ENCODE results near the gene CFAP74. TPM values are rescaled to one million over a fixed set of nuclear protein-coding genes. Genes with fewer than 3 reads are reported as not detected.
A peak's percentile ranks its signal among the peaks of the same experiment; 100 is the strongest.

The CFAP74 gene
- total RNA-seq, 4 donors from 2014 or later, result 0.35 to 1.1 (median 0.83) TPM; not detected in 1

DNA sequence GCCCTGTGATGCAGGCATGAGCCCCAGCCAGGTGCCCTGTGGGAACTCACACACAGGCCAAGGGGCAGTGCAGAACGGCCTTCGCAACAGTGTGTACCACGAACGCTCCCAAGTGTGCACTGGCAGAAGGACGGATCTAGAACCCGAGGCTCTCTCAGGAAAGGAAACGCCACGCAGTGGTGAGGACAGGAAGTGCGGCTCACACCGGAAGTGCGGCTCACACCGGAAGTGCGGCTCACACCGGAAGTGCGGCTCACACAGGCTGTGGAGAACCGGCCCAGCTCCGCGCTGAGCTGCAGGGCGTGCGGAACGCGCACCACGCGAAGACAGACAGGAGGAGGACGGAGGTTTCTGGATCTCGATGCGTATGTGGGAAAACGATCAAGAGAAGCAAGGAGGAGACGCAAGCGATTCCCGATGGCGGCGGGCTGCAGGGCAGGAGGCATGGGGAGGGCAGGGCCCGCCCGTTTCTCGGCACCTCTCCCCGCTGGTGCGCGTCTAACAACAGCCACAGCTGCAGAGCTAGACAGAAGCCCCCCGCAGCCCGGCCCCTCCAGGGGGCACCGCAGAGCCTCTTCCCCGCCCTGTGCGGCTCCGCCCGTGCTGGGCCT is 48.6 kb downstream of the CFAP74 start:
- no peak for DNase-seq
- Histone ChIP-seq H3K4me3 (no peak overlapping the region), H3K27ac (no peak overlapping the region), H3K4me1 (peaks cover 0 to 3% (median 0%) of the 10 kb centered on the region in 4 donors), H3K9me3 (no peaks in the 10 kb centered on the region), H3K36me3 (no peaks in the 10 kb centered on the region), H3K27me3 (no peaks in the 10 kb centered on the region)
- no peak for TF ChIP-seq POLR2A (IDR thresholded peaks at IDR 0.05)
- TF ChIP-seq, protein P1, sequence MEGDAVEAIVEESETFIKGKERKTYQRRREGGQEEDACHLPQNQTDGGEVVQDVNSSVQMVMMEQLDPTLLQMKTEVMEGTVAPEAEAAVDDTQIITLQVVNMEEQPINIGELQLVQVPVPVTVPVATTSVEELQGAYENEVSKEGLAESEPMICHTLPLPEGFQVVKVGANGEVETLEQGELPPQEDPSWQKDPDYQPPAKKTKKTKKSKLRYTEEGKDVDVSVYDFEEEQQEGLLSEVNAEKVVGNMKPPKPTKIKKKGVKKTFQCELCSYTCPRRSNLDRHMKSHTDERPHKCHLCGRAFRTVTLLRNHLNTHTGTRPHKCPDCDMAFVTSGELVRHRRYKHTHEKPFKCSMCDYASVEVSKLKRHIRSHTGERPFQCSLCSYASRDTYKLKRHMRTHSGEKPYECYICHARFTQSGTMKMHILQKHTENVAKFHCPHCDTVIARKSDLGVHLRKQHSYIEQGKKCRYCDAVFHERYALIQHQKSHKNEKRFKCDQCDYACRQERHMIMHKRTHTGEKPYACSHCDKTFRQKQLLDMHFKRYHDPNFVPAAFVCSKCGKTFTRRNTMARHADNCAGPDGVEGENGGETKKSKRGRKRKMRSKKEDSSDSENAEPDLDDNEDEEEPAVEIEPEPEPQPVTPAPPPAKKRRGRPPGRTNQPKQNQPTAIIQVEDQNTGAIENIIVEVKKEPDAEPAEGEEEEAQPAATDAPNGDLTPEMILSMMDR (IDR thresholded peaks at IDR 0.05), result peak in 2 of 6 experiments; percentile 6 to 7

DNA sequence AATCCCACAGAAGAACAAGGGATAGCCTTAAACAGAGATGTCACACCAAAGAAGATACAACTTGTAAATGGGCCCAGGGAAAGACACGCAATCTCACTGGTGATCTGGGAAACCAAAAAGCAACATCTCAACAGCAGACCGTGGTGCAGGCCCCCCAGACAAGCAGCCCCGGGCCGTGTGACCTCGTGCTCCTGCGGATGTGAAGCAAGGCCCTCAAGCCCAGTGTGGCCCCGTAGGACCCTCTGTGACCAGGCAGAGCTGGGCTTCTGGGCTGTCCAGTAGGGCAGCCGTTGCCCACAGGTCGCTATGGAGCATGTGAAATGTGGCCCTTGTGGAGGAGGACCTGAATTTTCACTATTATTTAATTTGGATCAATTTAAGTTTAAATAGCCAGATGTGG is 49.6 kb downstream of the CFAP74 start:
- no peak for DNase-seq
- TF ChIP-seq, protein P1 (IDR thresholded peaks at IDR 0.05), result no peak
- TF ChIP-seq POLR2A (IDR thresholded peaks at IDR 0.05), result no peak
- no peaks in the 10 kb centered on the region for H3K4me1 ChIP-seq
- no peak overlapping the region for H3K27ac ChIP-seq
- H3K27me3 ChIP-seq, result no peaks in the 10 kb centered on the region
- H3K36me3 ChIP-seq, result no peaks in the 10 kb centered on the region
- no peaks in the 10 kb centered on the region for H3K9me3 ChIP-seq
- no peak overlapping the region for H3K4me3 ChIP-seq

DNA sequence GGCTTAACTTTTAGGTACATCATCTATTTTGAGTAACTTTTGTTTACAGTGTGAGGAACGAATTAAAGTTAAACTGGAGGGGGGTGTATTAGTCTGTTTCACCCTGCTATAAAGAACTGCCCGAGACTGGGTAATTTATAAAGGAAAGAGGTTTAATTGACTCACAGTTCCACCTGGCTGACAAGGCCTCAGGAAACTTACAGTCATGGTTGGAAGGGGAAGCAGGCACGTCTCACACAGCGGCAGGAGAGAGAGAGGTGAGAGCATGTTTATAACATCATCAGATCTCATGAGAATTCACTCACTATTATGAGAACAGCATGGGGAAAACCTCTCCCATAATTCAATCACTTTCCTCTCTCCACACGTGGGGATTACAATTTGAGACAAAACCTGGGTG is 52.6 kb downstream of the CFAP74 start:
- Histone ChIP-seq H3K27me3 (no peaks in the 10 kb centered on the region), H3K4me1 (no peaks in the 10 kb centered on the region), H3K36me3 (no peaks in the 10 kb centered on the region), H3K9me3 (no peaks in the 10 kb centered on the region), H3K27ac (no peak overlapping the region), H3K4me3 (no peak overlapping the region)
- DNase-seq, result no peak
- TF ChIP-seq POLR2A (IDR thresholded peaks at IDR 0.05), result no peak
- TF ChIP-seq, protein P1 (IDR thresholded peaks at IDR 0.05), result no peak

DNA sequence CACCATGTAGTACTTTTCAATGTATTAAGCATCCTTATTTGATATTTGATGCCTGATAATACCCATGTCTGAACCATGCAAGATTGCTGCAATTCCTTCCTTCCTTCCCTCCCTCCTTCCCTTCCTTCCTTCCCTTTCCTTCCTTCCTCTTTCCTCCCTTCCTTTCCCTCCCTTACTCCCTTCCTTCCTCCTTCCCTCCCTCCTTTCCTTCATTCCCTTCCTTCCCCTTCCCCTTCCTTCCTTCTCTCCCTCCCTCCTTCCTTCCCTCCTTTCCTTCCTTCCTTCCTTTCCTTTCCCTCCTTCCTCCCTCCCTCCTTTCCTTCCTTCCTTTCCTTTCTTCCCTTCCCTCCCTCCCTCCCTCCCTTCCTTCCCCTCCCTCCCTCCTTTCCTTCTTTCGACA is 54.8 kb downstream of the CFAP74 start:
- DNase-seq, result no peak
- peaks cover 0 to 6% (median 0%) of the 10 kb centered on the region in 4 donors for H3K4me1 ChIP-seq
- no peak overlapping the region for H3K4me3 ChIP-seq
- H3K27ac ChIP-seq, result no peak overlapping the region
- H3K27me3 ChIP-seq, result no peaks in the 10 kb centered on the region
- no peaks in the 10 kb centered on the region for H3K36me3 ChIP-seq
- H3K9me3 ChIP-seq, result no peaks in the 10 kb centered on the region
- no peak for TF ChIP-seq POLR2A (IDR thresholded peaks at IDR 0.05)
- TF ChIP-seq, protein P1 (IDR thresholded peaks at IDR 0.05), result no peak

DNA sequence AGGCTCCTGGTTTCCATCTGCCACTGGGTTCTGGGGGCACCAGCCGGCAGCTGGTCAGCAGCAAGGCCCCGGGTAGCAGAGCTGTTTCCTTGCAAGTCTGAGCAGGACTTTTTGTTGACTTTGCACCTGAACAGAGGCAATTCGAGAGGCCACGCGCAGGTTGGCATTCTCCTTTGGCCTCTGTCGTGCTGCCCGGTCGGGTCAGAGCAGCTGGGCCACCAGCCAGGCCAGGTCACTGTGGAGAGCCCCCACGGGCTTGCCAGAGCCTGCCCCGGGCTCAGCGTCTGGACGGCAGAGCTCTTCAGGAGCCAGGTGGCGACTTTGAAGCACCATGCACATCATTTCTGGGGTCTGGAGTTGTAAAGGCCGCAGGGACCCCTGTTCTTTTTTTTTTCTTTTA is 56.1 kb downstream of the CFAP74 start:
- Histone ChIP-seq H3K36me3 (no peaks in the 10 kb centered on the region), H3K4me3 (no peak overlapping the region), H3K9me3 (no peaks in the 10 kb centered on the region), H3K4me1 (peaks cover 0 to 14% (median 1%) of the 10 kb centered on the region in 4 donors), H3K27me3 (no peaks in the 10 kb centered on the region), H3K27ac (no peak overlapping the region)
- TF ChIP-seq POLR2A (IDR thresholded peaks at IDR 0.05), result no peak
- TF ChIP-seq, protein P1 (IDR thresholded peaks at IDR 0.05), result no peak
- no peak for DNase-seq

Data from Peyer's patch (tissue), 4 donors.